PC-9 (cell line): ENCODE data around the gene KCNAB2. TPM values are rescaled to one million over a fixed set of nuclear protein-coding genes. Genes with fewer than 3 reads are reported as not detected.
A peak's percentile ranks its signal among the peaks of the same experiment; 100 is the strongest.

Source experiments
- BruUV-seq: library from RNA; stranded (reverse); fragments of 400-500 nt; replicated peaks from 2 replicates; lab custom pipeline; 2021; lab: Mats Ljungman, UMichigan
- CTCF ChIA-PET: fragments of 300-600 bp; sonication (Branson Sonifier 250); formaldehyde crosslinking; loops from one replicate; lab custom pipeline; 2022; ENCODE audit warnings: antibody characterized with exemption; lab: Charles Lee
- POLR2A ChIA-PET: fragments of 300-600 bp; sonication (Branson Sonifier 250); formaldehyde crosslinking; loops from one replicate; lab custom pipeline; 2022; ENCODE audit warnings: antibody characterized with exemption; ENCODE audit not compliant: unreplicated experiment; lab: Charles Lee
- DNase-seq, 2 experiments: peaks; one replicate each; pipeline versions ENCODE4 v3.0.0 to v3.0.0-alpha.2; 2015 to 2022; ENCODE audit warnings: mixed read lengths in 1 of 2
- H2AFZ ChIP-seq: fragments of 200-600 bp; sonication (generic); 2 replicates; pipeline ENCODE4 v1.8.1; 2017; ENCODE audit warnings: antibody characterized with exemption
- H3F3A ChIP-seq: fragments of 200-600 bp; sonication (generic); 2 replicates; pipeline ENCODE4 v1.8.1; 2017; ENCODE audit warnings: antibody characterized with exemption, mild to moderate bottlenecking, low read depth; ENCODE audit not compliant: insufficient read depth
- H3K27ac ChIP-seq: fragments of 200-600 bp; sonication (generic); 2 replicates; pipeline ENCODE4 v1.6.1; 2016; ENCODE audit warnings: mixed run types
- H3K27me3 ChIP-seq: fragments of 200-600 bp; sonication (generic); 2 replicates; pipeline ENCODE4 v1.6.1; 2016; ENCODE audit warnings: low read depth, mixed run types; ENCODE audit not compliant: insufficient read depth
- H3K36me3 ChIP-seq: fragments of 200-600 bp; sonication (generic); 2 replicates; pipeline ENCODE4 v1.6.1; 2016; ENCODE audit warnings: low read depth, mixed run types
- H3K4me1 ChIP-seq: fragments of 200-600 bp; sonication (generic); replicated peaks from 2 replicates; pipeline ENCODE4 v1.6.1; 2016; ENCODE audit warnings: mixed run types; ENCODE audit not compliant: insufficient read depth
- H3K4me2 ChIP-seq: fragments of 200-600 bp; sonication (generic); 2 replicates; pipeline ENCODE4 v1.6.1; 2017; ENCODE audit warnings: mixed run types
- H3K4me3 ChIP-seq: fragments of 200-600 bp; sonication (generic); 2 replicates; pipeline ENCODE4 v1.6.1; 2016; ENCODE audit warnings: mixed run types
- H3K79me2 ChIP-seq: fragments of 200-600 bp; sonication (generic); 2 replicates; pipeline ENCODE4 v1.6.1; 2017; ENCODE audit warnings: low read depth, mixed run types
- H3K9me2 ChIP-seq: fragments of 200-600 bp; sonication (generic); 2 replicates; pipeline ENCODE4 v1.8.1; 2017; ENCODE audit warnings: mild to moderate bottlenecking; ENCODE audit not compliant: insufficient read depth
- H3K9me3 ChIP-seq: fragments of 200-600 bp; sonication (generic); 2 replicates; pipeline ENCODE4 v1.8.1; 2016; ENCODE audit warnings: low read depth; ENCODE audit not compliant: insufficient read depth
- H4K20me1 ChIP-seq: fragments of 200-600 bp; sonication (generic); 2 replicates; pipeline ENCODE4 v1.8.1; 2017; ENCODE audit not compliant: insufficient read depth
- CTCF ChIP-seq: fragments of 200-600 bp; sonication (generic); conservative IDR thresholded peaks from 2 replicates; pipeline ENCODE4 v1.6.1; 2017; ENCODE audit warnings: mixed run types, antibody characterized with exemption, mild to moderate bottlenecking, moderate library complexity
- EZH2 ChIP-seq: fragments of 200-600 bp; sonication (generic); IDR thresholded peaks from 2 replicates; pipeline ENCODE4 v1.8.0; 2017; ENCODE audit warnings: antibody characterized with exemption, low read depth
- intact Hi-C: fragments of 100-400 bp; cut with micrococcal nuclease; formaldehyde crosslinking; loops from one replicate; pipeline ENCODE4 v1.10.0; 2022; ENCODE audit not compliant: unreplicated experiment
- total RNA-seq: library from RNA; stranded (reverse); gene quantifications from 2 replicates; pipeline ENCODE4 v1.2.3, GENCODE V29; 2021

KCNAB2 gene
- total RNA-seq, 1 experiment from 2014 or later, result 19.6 TPM

GRCh38 chr1:6109688-6110087 lies 64.0 kb downstream of the KCNAB2 start:
- Histone ChIP-seq H3K4me3 (no peak overlapping the region), H3K36me3 (no peaks in the 10 kb centered on the region), H2AFZ (no peak overlapping the region), H3F3A (no peaks in the 10 kb centered on the region), H3K79me2 (no peaks in the 10 kb centered on the region), H3K27ac (no peak overlapping the region), H3K4me1 (no peaks in the 10 kb centered on the region), H3K9me2 (no peaks in the 10 kb centered on the region), H4K20me1 (no peaks in the 10 kb centered on the region), H3K4me2 (no peak overlapping the region), H3K27me3 (0 out of 2 replicates have a peak, but pooled peaks cover 6% of the 10 kb centered on the region), H3K9me3 (no peaks in the 10 kb centered on the region)
- no TSS peak for BruUV-seq
- CTCF ChIA-PET, result no interaction called here
- POLR2A ChIA-PET, result no interaction called here
- intact Hi-C loops, result loop anchor here (1.0 kb wide), 3 partner anchors 62 to 234 kb away; no protein-coding TSS in a partner anchor
- DNase-seq, result peak in 1 of 2 experiments; percentile 10
- TF ChIP-seq CTCF, result no peak
- no peak for TF ChIP-seq EZH2

GRCh38 chr1:6110326-6110725 lies 64.6 kb downstream of the KCNAB2 start:
- Histone ChIP-seq H4K20me1 (no peaks in the 10 kb centered on the region), H3K27ac (no peak overlapping the region), H3K27me3 (0 out of 2 replicates have a peak, but pooled peaks cover 6% of the 10 kb centered on the region), H2AFZ (no peak overlapping the region), H3K4me1 (no peaks in the 10 kb centered on the region), H3K79me2 (no peaks in the 10 kb centered on the region), H3F3A (no peaks in the 10 kb centered on the region), H3K36me3 (no peaks in the 10 kb centered on the region), H3K9me3 (no peaks in the 10 kb centered on the region), H3K4me2 (no peak overlapping the region), H3K9me2 (no peaks in the 10 kb centered on the region), H3K4me3 (no peak overlapping the region)
- intact Hi-C loops, result no loop called here
- POLR2A ChIA-PET, result no interaction called here
- DNase-seq, result no peak
- no TSS peak for BruUV-seq
- CTCF ChIA-PET, result no interaction called here
- TF ChIP-seq CTCF (no peak), EZH2 (no peak)

- H3K9me2 ChIP-seq, result no peaks in the 10 kb centered on the region
- ChIA-PET CTCF (interaction anchor here (0.7 kb wide), 1 partner anchor 109 kb away, joined by 4 read pairs; no protein-coding TSS in a partner anchor), POLR2A (no interaction called here)
- peaks cover 7% of the 10 kb centered on the region; the same call in 1 of the 2 replicates for H3K4me1 ChIP-seq
- DNase-seq, result no peak
- no peaks in the 10 kb centered on the region for H3K9me3 ChIP-seq
- no TSS peak for BruUV-seq
- no peak for TF ChIP-seq CTCF
- TF ChIP-seq EZH2, result no peak
- H3K27me3 ChIP-seq, result 0 out of 2 replicates have a peak, but pooled peaks cover 6% of the 10 kb centered on the region
- no peak overlapping the region for H3K27ac ChIP-seq
- H3F3A ChIP-seq, result 0 out of 2 replicates have a peak, but pooled peaks cover 3% of the 10 kb centered on the region
- H3K4me3 ChIP-seq, result no peak overlapping the region
- no peak overlapping the region for H3K4me2 ChIP-seq
- no peaks in the 10 kb centered on the region for H4K20me1 ChIP-seq
- H2AFZ ChIP-seq, result no peak overlapping the region
- H3K36me3 ChIP-seq, result no peaks in the 10 kb centered on the region
- no peaks in the 10 kb centered on the region for H3K79me2 ChIP-seq
- intact Hi-C loops, result no loop called here
Observed at GRCh38 chr1:6111571-6111970, 65.9 kb downstream of the KCNAB2 start.
